Central memory CD8-positive, alpha-beta T cell (primary cell): ENCODE results near the gene CISD2.
"Not testable (repeated sequence)": the region's sequence is repeated elsewhere in the genome, so short reads cannot be mapped to it uniquely, and the experiment has no call there.

ENCODE experiments used
- ATAC-seq: fragments of 150-1000 bp; cut with Tn5 transposase; replicated peaks from 2 replicates; pipeline ENCODE4 v1.10.0; 2022; ENCODE audit warnings: mild to moderate bottlenecking, moderate FRiP score, moderate number of reproducible peaks; ENCODE audit not compliant: poor library complexity, severe bottlenecking; ENCODE audit errors: extremely low read depth
- DNase-seq, 2 donors: peaks; one replicate each; pipeline ENCODE4 v3.0.0; 2021; ENCODE audit warnings: low spot score in 2 of 2
- H3K27ac Mint-ChIP-seq: one replicate; pipeline ENCODE4 v1.8.0; 2022; ENCODE audit warnings: low read depth, mild to moderate bottlenecking, moderate library complexity, mixed read lengths
- H3K27me3 Mint-ChIP-seq: one replicate; pipeline ENCODE4 v1.8.0; 2022; ENCODE audit warnings: mixed read lengths
- H3K36me3 Mint-ChIP-seq: one replicate; pipeline ENCODE4 v1.8.0; 2022; ENCODE audit warnings: mild to moderate bottlenecking, moderate library complexity, mixed read lengths; ENCODE audit not compliant: insufficient read depth
- H3K4me1 Mint-ChIP-seq: one replicate; pipeline ENCODE4 v1.8.0; 2022; ENCODE audit warnings: mixed read lengths
- H3K4me3 Mint-ChIP-seq: one replicate; pipeline ENCODE4 v1.8.0; 2022; ENCODE audit warnings: mild to moderate bottlenecking, moderate library complexity, mixed read lengths
- H3K9me3 Mint-ChIP-seq: one replicate; pipeline ENCODE4 v1.8.0; 2022; ENCODE audit warnings: mixed read lengths

CISD2 gene

GRCh38 chr4:102862747-102863146 is 6.0 kb upstream of the CISD2 start:
- ATAC-seq (no peak), DNase-seq (no peak)
- peaks cover 2% of the 10 kb centered on the region for H3K36me3 Mint-ChIP-seq
- H3K4me3 Mint-ChIP-seq = no peak overlapping the region
- H3K27ac Mint-ChIP-seq = no peak overlapping the region
- peaks cover 15% of the 10 kb centered on the region for H3K4me1 Mint-ChIP-seq
- H3K27me3 Mint-ChIP-seq = no peaks in the 10 kb centered on the region
- peaks cover 6% of the 10 kb centered on the region for H3K9me3 Mint-ChIP-seq

- H3K36me3 Mint-ChIP-seq = peaks cover 14% of the 10 kb centered on the region
- not testable (repeated sequence) for H3K27me3 Mint-ChIP-seq, H3K27ac Mint-ChIP-seq, H3K9me3 Mint-ChIP-seq, H3K4me3 Mint-ChIP-seq, ATAC-seq, DNase-seq
- H3K4me1 Mint-ChIP-seq = peaks cover 28% of the 10 kb centered on the region
Measured at GRCh38 chr4:102865327-102865726, 3.5 kb upstream of the CISD2 start.

- ATAC-seq = no peak
- Mint-ChIP-seq H3K27me3 (no peaks in the 10 kb centered on the region), H3K36me3 (peaks cover 14% of the 10 kb centered on the region), H3K27ac (peak overlapping the region; percentile 97), H3K4me1 (peaks cover 34% of the 10 kb centered on the region), H3K9me3 (no peaks in the 10 kb centered on the region), H3K4me3 (peak overlapping the region; percentile 90)
- no peak for DNase-seq
Measured at GRCh38 chr4:102867278-102868152, 1.3 kb upstream of the CISD2 start.

GRCh38 chr4:102868153-102868780 is 525 bp upstream of the CISD2 start:
- Mint-ChIP-seq H3K4me3 (peak overlapping the region; percentile 90), H3K36me3 (peaks cover 15% of the 10 kb centered on the region), H3K4me1 (peaks cover 41% of the 10 kb centered on the region), H3K9me3 (no peaks in the 10 kb centered on the region), H3K27me3 (no peaks in the 10 kb centered on the region), H3K27ac (peak overlapping the region; percentile 97)
- DNase-seq (peak in 1 of 2 donors; percentile 16), ATAC-seq (no peak)

GRCh38 chr4:102869569-102870197 is 891 bp downstream of the CISD2 start:
- Mint-ChIP-seq H3K27ac (peak overlapping the region; percentile 97), H3K27me3 (no peaks in the 10 kb centered on the region), H3K4me1 (peaks cover 39% of the 10 kb centered on the region), H3K36me3 (peaks cover 15% of the 10 kb centered on the region), H3K4me3 (peak overlapping the region; percentile 90), H3K9me3 (no peaks in the 10 kb centered on the region)
- ATAC-seq (peak; percentile 25), DNase-seq (no peak)

- peaks cover 27% of the 10 kb centered on the region for H3K4me1 Mint-ChIP-seq
- DNase-seq (no peak), ATAC-seq (no peak)
- no peaks in the 10 kb centered on the region for H3K27me3 Mint-ChIP-seq
- no peak overlapping the region for H3K4me3 Mint-ChIP-seq
- H3K27ac Mint-ChIP-seq = no peak overlapping the region
- H3K36me3 Mint-ChIP-seq = peaks cover 15% of the 10 kb centered on the region
- H3K9me3 Mint-ChIP-seq = no peaks in the 10 kb centered on the region
Measured at GRCh38 chr4:102871772-102872171, 3.0 kb downstream of the CISD2 start.

GRCh38 chr4:102877477-102878106 is 8.8 kb downstream of the CISD2 start:
- H3K4me3 Mint-ChIP-seq, ATAC-seq, H3K27ac Mint-ChIP-seq, DNase-seq, H3K9me3 Mint-ChIP-seq, H3K36me3 Mint-ChIP-seq, H3K27me3 Mint-ChIP-seq: not testable (repeated sequence)
- H3K4me1 Mint-ChIP-seq = peaks cover 13% of the 10 kb centered on the region

GRCh38 chr4:102878349-102878748 is 9.6 kb downstream of the CISD2 start:
- H3K4me3 Mint-ChIP-seq, H3K27ac Mint-ChIP-seq, H3K9me3 Mint-ChIP-seq, ATAC-seq, DNase-seq, H3K36me3 Mint-ChIP-seq, H3K4me1 Mint-ChIP-seq, H3K27me3 Mint-ChIP-seq: not testable (repeated sequence)

- DNase-seq = no peak
- no peak for ATAC-seq
- Mint-ChIP-seq H3K4me1 (peaks cover 12% of the 10 kb centered on the region), H3K9me3 (no peaks in the 10 kb centered on the region), H3K4me3 (no peak overlapping the region), H3K27me3 (no peaks in the 10 kb centered on the region), H3K36me3 (peaks cover 6% of the 10 kb centered on the region), H3K27ac (no peak overlapping the region)
Measured at GRCh38 chr4:102878901-102879300, 10.1 kb downstream of the CISD2 start.

- Mint-ChIP-seq H3K4me1 (peaks cover 12% of the 10 kb centered on the region), H3K27ac (no peak overlapping the region), H3K9me3 (no peaks in the 10 kb centered on the region), H3K27me3 (no peaks in the 10 kb centered on the region), H3K4me3 (no peak overlapping the region), H3K36me3 (peaks cover 8% of the 10 kb centered on the region)
- DNase-seq (no peak), ATAC-seq (no peak)
Measured at GRCh38 chr4:102881343-102881742, 12.6 kb downstream of the CISD2 start.

- Mint-ChIP-seq H3K4me1 (peaks cover 12% of the 10 kb centered on the region), H3K9me3 (no peaks in the 10 kb centered on the region), H3K27me3 (no peaks in the 10 kb centered on the region), H3K4me3 (no peak overlapping the region), H3K36me3 (peaks cover 8% of the 10 kb centered on the region), H3K27ac (peak overlapping the region; percentile 50)
- DNase-seq (no peak), ATAC-seq (no peak)
Measured at GRCh38 chr4:102883278-102883677, 14.5 kb downstream of the CISD2 start.

GRCh38 chr4:102888570-102888969 is 19.8 kb downstream of the CISD2 start:
- not testable (repeated sequence) for H3K9me3 Mint-ChIP-seq, ATAC-seq, H3K4me1 Mint-ChIP-seq, H3K4me3 Mint-ChIP-seq, DNase-seq, H3K27me3 Mint-ChIP-seq, H3K27ac Mint-ChIP-seq, H3K36me3 Mint-ChIP-seq
